ENCODE results near the gene ICE1. TPM values are rescaled to one million over a fixed set of nuclear protein-coding genes. Genes with fewer than 3 reads are reported as not detected.

Gene ICE1
- total and polyA plus RNA-seq, 2 of the 4 experiments (the other 2 are of a cell fraction) = 9.0 to 18.5 TPM

- TF ChIP-seq MAFK (IDR thresholded peaks at IDR 0.05; ENCODE audit: low read depth, low read length) = no peak
- TF ChIP-seq MXI1 (IDR thresholded peaks at IDR 0.05; ENCODE audit: borderline replicate concordance, low read depth, low read length) = no peak
- no peak for TF ChIP-seq FOS (IDR thresholded peaks at IDR 0.05; ENCODE audit: low read depth, low read length)
- TF ChIP-seq SMC3 (IDR thresholded peaks at IDR 0.05; ENCODE audit: low read depth, low read length) = no peak
- TF ChIP-seq ELK1 (IDR thresholded peaks at IDR 0.05; ENCODE audit: borderline replicate concordance, low read depth, low read length) = no peak
- no peak for TF ChIP-seq RCOR1 (IDR thresholded peaks at IDR 0.05; ENCODE audit: insufficient replicate concordance, low read length)
- TF ChIP-seq MAZ (IDR thresholded peaks at IDR 0.05; ENCODE audit: borderline replicate concordance, low read depth, low read length) = no peak
- no peak for TF ChIP-seq CEBPB (IDR thresholded peaks at IDR 0.05; ENCODE audit: low read depth, low read length)
- no peak for TF ChIP-seq RAD21 (IDR thresholded peaks at IDR 0.05; ENCODE audit: low read length)
- TF ChIP-seq POLR2A (IDR thresholded peaks at IDR 0.05; ENCODE audit: low read depth, low read length) = no peak
- no peak for TF ChIP-seq CHD1 (IDR thresholded peaks at IDR 0.05; ENCODE audit: low read depth, low read length)
- Histone ChIP-seq H3K14ac (replicated peaks; ENCODE audit: low read depth, low read length) (no peak overlapping the region), H4K5ac (ENCODE audit: low read depth, low read length) (no peak overlapping the region), H3K56ac (ENCODE audit: extremely low read depth, insufficient read depth, low read length) (no peak overlapping the region), H2AK5ac (ENCODE audit: low read depth, low read length) (no peak overlapping the region), H2AFZ (replicated peaks; ENCODE audit: low read length, poor library complexity) (no peak overlapping the region), H2AK9ac (replicated peaks; ENCODE audit: low read depth, low read length, poor library complexity) (no peak overlapping the region), H2BK5ac (ENCODE audit: low read depth, low read length, poor library complexity, severe bottlenecking) (no peak overlapping the region), H2BK15ac (ENCODE audit: low read depth, low read length) (no peak overlapping the region), H3K4me1 (ENCODE audit: control insufficient read depth, insufficient read depth, low read length) (no peaks in the 10 kb centered on the region), H3K4me2 (ENCODE audit: low read depth, low read length) (no peak overlapping the region), H3K27me3 (ENCODE audit: control insufficient read depth, insufficient read depth, low read length) (no peaks in the 10 kb centered on the region), H3K4me3 (ENCODE audit: insufficient read depth, low read depth, low read length) (no peak overlapping the region), H3K79me1 (ENCODE audit: low read depth in 1 of 2, low read length in 2 of 2) (no peaks in the 10 kb centered on the region), H3K36me3 (ENCODE audit: control insufficient read depth, insufficient read depth, low read length) (no peaks in the 10 kb centered on the region), H3K18ac (ENCODE audit: low read depth, low read length) (no peak overlapping the region), H3K9me1 (ENCODE audit: insufficient read depth, low read length) (no peaks in the 10 kb centered on the region), H4K20me1 (ENCODE audit: insufficient read depth, low read length) (no peaks in the 10 kb centered on the region), H4K8ac (ENCODE audit: low read depth in 2 of 2, low read length in 2 of 2) (no peak overlapping the region), H3K4ac (ENCODE audit: low read depth, low read length) (no peak overlapping the region), H3K27ac (ENCODE audit: insufficient read depth, low read length) (no peak overlapping the region), H2BK120ac (ENCODE audit: low read depth, low read length) (no peak overlapping the region), H3K23ac (ENCODE audit: low read depth, low read length) (no peak overlapping the region), H4K91ac (ENCODE audit: insufficient read depth, low read depth, low read length) (no peak overlapping the region), H2BK20ac (ENCODE audit: low read depth, low read length) (no peak overlapping the region), H3K9me3 (ENCODE audit: control insufficient read depth, insufficient read depth, low read length) (no peaks in the 10 kb centered on the region), H3K9ac (ENCODE audit: low read depth, low read length) (no peak overlapping the region)
- WGBS, 2 experiments (ENCODE audit: extremely low coverage in 2 of 2, insufficient read length in 1 of 2) = no CpG with 5 or more reads among the region's 2 CpGs
- CTCF ChIA-PET = no interaction called here
- DNase-seq (no peak), ATAC-seq (ENCODE audit: low read depth) (no peak)
- BruUV-seq (replicated peaks) = no TSS peak
- POLR2A ChIA-PET (ENCODE audit: unreplicated experiment) = no interaction called here
- intact Hi-C loops (cut with micrococcal nuclease) (no loop called here), in situ Hi-C loops (cut with MboI; ENCODE audit: low sequenced_read_pairs) (no loop called here), dilution Hi-C loops (cut with HindIII; ENCODE audit: low sequenced_read_pairs, unreplicated experiment) (no loop called here)
These were observed 99.9 kb downstream of the ICE1 start for GRCh38 chr5:5522336-5522735.
